ENCODE data around the gene PRKAG1.

Gene PRKAG1

DNA sequence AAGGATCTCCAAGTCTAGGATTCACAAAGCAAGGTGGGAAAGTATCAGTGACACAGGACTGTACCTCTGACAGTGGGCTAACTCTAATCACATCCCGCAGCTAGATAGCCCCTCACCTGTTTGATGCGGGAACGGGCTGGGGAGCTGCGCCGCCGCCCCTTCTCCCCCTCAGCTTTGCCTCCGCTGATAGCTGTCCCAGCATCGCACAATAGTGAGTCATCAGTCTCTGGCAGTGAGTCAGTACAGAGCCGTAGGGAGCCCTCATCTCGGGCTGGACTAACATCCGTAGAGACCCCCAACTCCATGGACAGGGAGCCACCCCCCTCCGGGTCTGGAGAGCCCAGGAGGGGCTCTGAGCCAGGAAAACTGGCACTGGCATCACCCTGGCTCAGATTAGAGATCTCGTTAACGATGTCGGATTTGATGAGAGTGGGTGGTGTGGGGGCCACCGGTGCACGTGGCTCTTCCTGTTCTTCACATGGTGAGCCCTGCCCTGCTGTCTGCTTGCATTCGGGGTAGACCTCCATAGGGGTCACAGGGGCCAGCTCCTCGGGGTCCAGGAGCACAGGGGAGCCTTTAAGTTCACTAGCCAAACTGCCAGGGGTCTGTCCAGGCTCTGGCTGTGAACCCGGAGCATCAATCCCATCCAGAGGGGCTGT lies 31.1 kb upstream of the PRKAG1 start:
- in situ Hi-C loops (cut with MboI; ENCODE audit: low sequenced_read_pairs, unreplicated experiment), result no loop called here
- DNase-seq (ENCODE audit: low spot score), result no peak
- TF ChIP-seq, protein P1, sequence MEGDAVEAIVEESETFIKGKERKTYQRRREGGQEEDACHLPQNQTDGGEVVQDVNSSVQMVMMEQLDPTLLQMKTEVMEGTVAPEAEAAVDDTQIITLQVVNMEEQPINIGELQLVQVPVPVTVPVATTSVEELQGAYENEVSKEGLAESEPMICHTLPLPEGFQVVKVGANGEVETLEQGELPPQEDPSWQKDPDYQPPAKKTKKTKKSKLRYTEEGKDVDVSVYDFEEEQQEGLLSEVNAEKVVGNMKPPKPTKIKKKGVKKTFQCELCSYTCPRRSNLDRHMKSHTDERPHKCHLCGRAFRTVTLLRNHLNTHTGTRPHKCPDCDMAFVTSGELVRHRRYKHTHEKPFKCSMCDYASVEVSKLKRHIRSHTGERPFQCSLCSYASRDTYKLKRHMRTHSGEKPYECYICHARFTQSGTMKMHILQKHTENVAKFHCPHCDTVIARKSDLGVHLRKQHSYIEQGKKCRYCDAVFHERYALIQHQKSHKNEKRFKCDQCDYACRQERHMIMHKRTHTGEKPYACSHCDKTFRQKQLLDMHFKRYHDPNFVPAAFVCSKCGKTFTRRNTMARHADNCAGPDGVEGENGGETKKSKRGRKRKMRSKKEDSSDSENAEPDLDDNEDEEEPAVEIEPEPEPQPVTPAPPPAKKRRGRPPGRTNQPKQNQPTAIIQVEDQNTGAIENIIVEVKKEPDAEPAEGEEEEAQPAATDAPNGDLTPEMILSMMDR (IDR thresholded peaks at IDR 0.05; ENCODE audit: borderline replicate concordance, control extremely low read depth, extremely low read depth, insufficient read depth, missing control alignments), result no peak

DNA sequence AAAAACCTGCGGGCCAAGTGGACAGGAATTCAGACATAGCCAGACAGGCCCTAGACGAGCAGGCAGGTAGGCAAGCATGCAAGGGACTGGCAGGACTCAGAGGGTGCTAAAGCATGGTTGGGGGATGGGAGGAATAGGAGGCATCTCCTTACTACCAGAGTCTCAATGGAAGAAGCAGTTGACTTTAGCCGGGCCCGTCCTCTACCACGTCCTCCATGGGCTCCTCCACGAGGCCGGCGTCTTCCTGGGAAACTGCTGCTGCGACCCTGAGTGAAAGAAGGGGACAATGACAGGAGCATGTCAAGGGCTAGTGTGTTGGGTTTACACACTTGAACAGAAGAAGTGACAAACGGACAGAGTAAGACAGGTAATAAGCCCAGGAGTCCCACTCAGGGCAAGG lies 30.4 kb upstream of the PRKAG1 start:
- TF ChIP-seq, protein P1 (IDR thresholded peaks at IDR 0.05; ENCODE audit: borderline replicate concordance, control extremely low read depth, extremely low read depth, insufficient read depth, missing control alignments), result no peak

DNA sequence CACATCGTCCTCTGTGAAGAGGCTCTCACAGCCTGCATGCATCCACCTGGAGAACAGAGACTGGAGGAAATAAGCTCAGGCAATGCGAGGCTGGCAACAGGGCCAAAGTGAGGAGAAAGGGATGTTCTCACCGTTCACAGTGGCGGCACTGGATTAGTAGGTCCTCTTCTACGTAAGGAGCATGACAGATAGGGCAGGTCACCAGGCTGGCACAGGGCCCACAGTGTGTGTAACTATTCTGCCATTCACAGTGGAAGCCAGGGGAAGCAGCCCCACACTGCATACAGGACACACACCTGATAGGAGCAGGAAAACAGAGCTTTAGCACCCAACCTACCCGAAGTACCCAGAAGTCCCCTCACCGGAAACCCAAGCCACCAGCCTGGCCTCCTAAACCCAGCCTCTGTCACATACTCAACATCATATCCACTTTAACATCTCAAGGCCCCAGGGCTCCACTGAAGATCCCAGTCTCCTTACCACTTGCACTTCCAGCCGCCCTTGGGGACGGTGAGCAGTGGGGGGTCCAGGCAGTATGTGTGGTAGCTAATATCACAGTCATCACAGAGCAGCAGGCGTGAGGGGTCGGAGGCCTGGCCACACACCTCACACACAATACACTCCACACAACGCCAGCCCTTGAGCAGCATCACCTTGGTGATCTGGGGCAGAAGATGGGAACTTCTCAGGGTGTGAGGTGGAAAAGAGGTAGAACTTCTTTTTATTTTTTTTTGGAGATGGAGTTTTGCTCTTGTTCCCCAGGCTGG lies 27.7 kb upstream of the PRKAG1 start:
- in situ Hi-C loops (cut with MboI; ENCODE audit: low sequenced_read_pairs, unreplicated experiment), result no loop called here
- DNase-seq (ENCODE audit: low spot score), result no peak
- TF ChIP-seq, protein P1 (IDR thresholded peaks at IDR 0.05; ENCODE audit: borderline replicate concordance, control extremely low read depth, extremely low read depth, insufficient read depth, missing control alignments), result no peak

More for the DNA sequence above, 30.4 kb upstream of the PRKAG1 start:
- no peak for DNase-seq (ENCODE audit: low spot score)
- in situ Hi-C loops (cut with MboI; ENCODE audit: low sequenced_read_pairs, unreplicated experiment), result no loop called here

DNA sequence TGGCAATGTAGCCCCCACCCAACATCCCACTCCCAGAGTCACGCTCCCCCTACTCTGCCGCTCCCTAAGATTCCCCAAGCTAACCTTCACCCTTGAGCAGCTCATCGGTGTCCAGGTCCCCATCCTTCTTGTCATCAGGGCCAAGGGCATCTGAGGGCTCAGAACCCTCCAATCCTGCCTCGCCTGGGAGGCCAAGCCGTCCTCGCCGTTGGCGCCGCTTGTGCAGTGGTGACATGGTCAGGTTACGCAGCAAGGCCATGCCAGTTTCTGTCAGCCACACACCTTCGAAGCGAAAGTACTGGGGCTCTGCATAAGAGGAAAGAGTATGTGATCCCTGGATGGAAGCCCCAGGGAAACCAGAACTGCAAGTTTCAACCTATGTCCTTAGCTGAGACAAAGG lies 26.1 kb upstream of the PRKAG1 start:
- in situ Hi-C loops (cut with MboI; ENCODE audit: low sequenced_read_pairs, unreplicated experiment), result no loop called here
- DNase-seq (ENCODE audit: low spot score), result no peak
- TF ChIP-seq, protein P1 (IDR thresholded peaks at IDR 0.05; ENCODE audit: borderline replicate concordance, control extremely low read depth, extremely low read depth, insufficient read depth, missing control alignments), result no peak

- in situ Hi-C loops (cut with MboI; ENCODE audit: low sequenced_read_pairs, unreplicated experiment), result no loop called here
- peak; percentile 90 for DNase-seq (ENCODE audit: low spot score)
- TF ChIP-seq, protein P1 (IDR thresholded peaks at IDR 0.05; ENCODE audit: borderline replicate concordance, control extremely low read depth, extremely low read depth, insufficient read depth, missing control alignments), result peak; percentile 87
These were observed 25.3 kb upstream of the PRKAG1 start for GRCh38 chr12:49043856-49044258.

GRCh38 chr12:49043241-49043640 lies 24.7 kb upstream of the PRKAG1 start:
- no peak for DNase-seq (ENCODE audit: low spot score)
- in situ Hi-C loops (cut with MboI; ENCODE audit: low sequenced_read_pairs, unreplicated experiment), result no loop called here
- TF ChIP-seq, protein P1 (IDR thresholded peaks at IDR 0.05; ENCODE audit: borderline replicate concordance, control extremely low read depth, extremely low read depth, insufficient read depth, missing control alignments), result no peak
